Limb (tissue), 2 donors: Measurements from ENCODE around the gene RND2.

Experiments used
- DNase-seq, 2 donors: peaks; one replicate each; pipeline ENCODE4 v3.0.0-alpha.2; 2016; ENCODE audit errors: extremely low spot score in 2 of 2

The RND2 gene

DNA sequence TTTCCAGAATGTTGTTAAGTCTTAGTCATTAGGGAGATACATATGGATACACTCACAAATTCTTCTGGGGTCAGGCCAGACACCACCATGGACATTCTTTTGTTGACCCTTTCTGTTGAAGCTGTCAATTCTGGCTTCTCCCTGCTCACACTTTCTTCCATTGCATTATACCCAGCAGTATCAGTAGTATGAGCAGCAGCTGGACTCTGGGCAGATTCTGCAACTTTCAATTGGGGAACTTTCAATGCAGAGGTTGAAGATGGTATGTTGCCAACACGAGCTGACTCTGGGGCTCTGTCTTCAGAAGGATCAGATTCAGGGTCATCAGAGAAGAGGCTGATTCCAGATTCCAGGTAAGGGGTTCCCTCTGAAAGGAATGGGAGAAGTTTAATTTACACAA is 45.8 kb downstream of the RND2 start:
- no peak for DNase-seq

DNA sequence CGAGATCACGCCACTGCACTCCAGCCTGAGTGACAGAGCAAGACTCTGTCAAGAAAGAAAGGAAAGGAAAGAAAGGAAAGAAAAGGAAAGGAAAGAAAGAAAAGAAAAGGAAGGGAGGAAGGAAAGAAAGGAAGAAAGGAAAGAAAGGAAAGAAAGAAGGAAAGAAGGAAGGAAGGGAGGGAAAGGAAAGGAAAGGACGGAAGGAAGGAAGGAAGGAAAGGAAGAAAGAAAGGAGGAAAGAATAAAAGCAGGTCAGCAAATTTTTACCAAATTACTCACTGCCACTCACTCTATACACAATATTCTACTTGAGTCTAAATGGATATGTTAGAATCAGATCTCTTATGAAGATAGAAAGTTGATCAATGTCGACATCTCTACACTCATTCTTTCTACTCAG is 49.8 kb downstream of the RND2 start:
- DNase-seq, result no peak

DNA sequence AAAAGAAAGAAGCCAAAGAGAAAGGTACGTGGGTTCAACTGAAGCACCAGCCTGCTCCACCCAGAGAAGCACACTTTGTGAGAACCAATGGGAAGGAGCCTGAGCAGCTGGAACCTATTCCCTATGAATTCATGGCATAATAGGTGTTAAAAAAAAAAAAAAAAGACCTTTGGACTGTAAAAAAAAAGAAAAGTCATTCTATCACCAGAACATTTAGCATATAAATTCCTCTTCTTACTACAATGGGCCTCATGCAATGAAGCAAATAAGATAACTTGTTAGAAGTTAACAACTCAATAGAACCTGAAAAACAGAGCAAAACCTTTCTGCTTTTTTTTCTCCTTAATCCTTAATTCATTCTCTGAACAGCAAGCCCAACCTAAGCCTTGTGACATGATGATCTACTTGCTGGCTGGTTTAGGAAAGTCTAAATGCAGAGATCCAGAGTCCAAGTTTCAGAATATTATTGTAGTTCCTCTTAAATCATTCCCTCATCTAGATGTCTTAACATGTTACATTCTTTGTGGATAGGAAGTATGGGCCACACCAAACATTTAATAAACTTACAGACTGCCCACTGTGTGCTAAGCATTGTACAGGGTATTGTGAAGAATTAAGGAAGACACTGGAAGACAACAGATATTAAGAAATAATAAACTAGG is 54.7 kb downstream of the RND2 start:
- no peak for DNase-seq
